Measurements from ENCODE around the gene EML1. TPM values are rescaled to one million over a fixed set of nuclear protein-coding genes. Genes with fewer than 3 reads are reported as not detected.
A peak's percentile ranks its signal among the peaks of the same experiment; 100 is the strongest.

Gene EML1
- total RNA-seq, 1 donor from 2014 or later, result 36.4 TPM

GRCh38 chr14:99773521-99774497, 19.4 kb upstream of the EML1 start:
- H3K27ac Mint-ChIP-seq (ENCODE audit: unreplicated experiment), result no peak overlapping the region

GRCh38 chr14:99774556-99775307, 18.5 kb upstream of the EML1 start:
- Mint-ChIP-seq H3K27ac (ENCODE audit: unreplicated experiment) (no peak overlapping the region), H3K4me3 (ENCODE audit: unreplicated experiment) (no peak overlapping the region)
- no peak for DNase-seq (ENCODE audit: low spot score)

More at GRCh38 chr14:99773521-99774497, 19.4 kb upstream of the EML1 start:
- Mint-ChIP-seq H3K36me3 (ENCODE audit: low read depth) (peaks cover 3% of the 10 kb centered on the region), H3K27me3 (ENCODE audit: low read depth) (no peaks in the 10 kb centered on the region), H3K4me3 (ENCODE audit: unreplicated experiment) (no peak overlapping the region), H3K9me3 (ENCODE audit: low read depth) (peaks cover 8% of the 10 kb centered on the region), H3K4me1 (ENCODE audit: low read depth) (peaks cover 18% of the 10 kb centered on the region)
- TF ChIP-seq CTCF (IDR thresholded peaks at IDR 0.05), result no peak
- DNase-seq (ENCODE audit: low spot score), result no peak

GRCh38 chr14:99775351-99775750, 17.9 kb upstream of the EML1 start:
- H3K27me3 Mint-ChIP-seq (ENCODE audit: low read depth), result no peaks in the 10 kb centered on the region
- peaks cover 16% of the 10 kb centered on the region for H3K9me3 Mint-ChIP-seq (ENCODE audit: low read depth)
- no peak for DNase-seq (ENCODE audit: low spot score)
- H3K36me3 Mint-ChIP-seq (ENCODE audit: low read depth), result peaks cover 5% of the 10 kb centered on the region
- H3K4me1 Mint-ChIP-seq (ENCODE audit: low read depth), result peaks cover 17% of the 10 kb centered on the region
- H3K27ac Mint-ChIP-seq (ENCODE audit: unreplicated experiment), result no peak overlapping the region
- no peak for TF ChIP-seq CTCF (IDR thresholded peaks at IDR 0.05)
- H3K4me3 Mint-ChIP-seq (ENCODE audit: unreplicated experiment), result no peak overlapping the region

More at GRCh38 chr14:99774556-99775307, 18.5 kb upstream of the EML1 start:
- Mint-ChIP-seq H3K4me1 (ENCODE audit: low read depth) (peaks cover 17% of the 10 kb centered on the region), H3K27me3 (ENCODE audit: low read depth) (no peaks in the 10 kb centered on the region), H3K36me3 (ENCODE audit: low read depth) (peaks cover 5% of the 10 kb centered on the region), H3K9me3 (ENCODE audit: low read depth) (peaks cover 16% of the 10 kb centered on the region)
- TF ChIP-seq CTCF (IDR thresholded peaks at IDR 0.05), result no peak

GRCh38 chr14:99777951-99778350, 15.3 kb upstream of the EML1 start:
- no peak for DNase-seq (ENCODE audit: low spot score)
- Mint-ChIP-seq H3K27ac (ENCODE audit: unreplicated experiment) (no peak overlapping the region), H3K27me3 (ENCODE audit: low read depth) (no peaks in the 10 kb centered on the region), H3K36me3 (ENCODE audit: low read depth) (peaks cover 5% of the 10 kb centered on the region), H3K9me3 (ENCODE audit: low read depth) (peaks cover 16% of the 10 kb centered on the region), H3K4me1 (ENCODE audit: low read depth) (peaks cover 11% of the 10 kb centered on the region), H3K4me3 (ENCODE audit: unreplicated experiment) (no peak overlapping the region)
- TF ChIP-seq CTCF (IDR thresholded peaks at IDR 0.05), result no peak

GRCh38 chr14:99779751-99780150, 13.5 kb upstream of the EML1 start:
- Mint-ChIP-seq H3K9me3 (ENCODE audit: low read depth) (peaks cover 16% of the 10 kb centered on the region), H3K4me1 (ENCODE audit: low read depth) (peaks cover 4% of the 10 kb centered on the region), H3K36me3 (ENCODE audit: low read depth) (peaks cover 5% of the 10 kb centered on the region), H3K27me3 (ENCODE audit: low read depth) (no peaks in the 10 kb centered on the region), H3K4me3 (ENCODE audit: unreplicated experiment) (no peak overlapping the region), H3K27ac (ENCODE audit: unreplicated experiment) (peak overlapping the region; percentile 12)
- peak; percentile 19 for TF ChIP-seq CTCF (IDR thresholded peaks at IDR 0.05)
- no peak for DNase-seq (ENCODE audit: low spot score)
